Stromal cell of bone marrow (primary cell): Measurements from ENCODE around the gene RC3H1.

Source experiments
- DNase-seq: peaks from one replicate; pipeline ENCODE4 v3.0.0-alpha.2; 2012; ENCODE audit warnings: low read depth

The RC3H1 gene

GRCh38 chr1:173886746-173887611 is 135.2 kb downstream of the RC3H1 start:
- DNase-seq = no peak

- DNase-seq = no peak
Observed at GRCh38 chr1:173884701-173885100, 137.5 kb downstream of the RC3H1 start.
